SK-N-SH (cell line): Measurements from ENCODE around the gene ANK3. TPM values are rescaled to one million over a fixed set of nuclear protein-coding genes. Genes with fewer than 3 reads are reported as not detected.

Experiments
- CTCF ChIA-PET: fragments of 300-600, 350-600 bp; formaldehyde crosslinking; extraction: SDS; loops from one replicate; lab custom pipeline; 2021; lab: Yijun Ruan, JAX
- POLR2A ChIA-PET: fragments of 350-600 bp; sonication (Branson Sonifier 250); formaldehyde crosslinking; extraction: SDS; loops from one replicate; lab custom pipeline; 2020; ENCODE audit warnings: antibody characterized with exemption, inconsistent platforms; lab: Yijun Ruan, JAX
- DNase-seq: peaks from one replicate; pipeline ENCODE4 v3.0.0; 2012
- H2AFZ ChIP-seq: fragments of 200-600 bp; sonication (generic); 2 replicates; pipeline ENCODE4 v1.8.1; 2016; ENCODE audit warnings: antibody characterized with exemption, mild to moderate bottlenecking, low read depth
- H3F3A ChIP-seq: fragments of 200-600 bp; sonication (generic); replicated peaks from 2 replicates; pipeline ENCODE3; 2016; ENCODE audit warnings: antibody characterized with exemption, mild to moderate bottlenecking; ENCODE audit not compliant: insufficient read depth
- H3K27ac ChIP-seq, 2 experiments: fragments of 200-500 bp in 1 of 2; fragments of 200-600 bp in 1 of 2; sonication (Bioruptor generic) in 1 of 2; sonication (generic), shearing (Covaris generic) in 1 of 2; 2 replicates each; pipeline versions ENCODE4 v1.5.1 to v1.6.1; 2014 to 2016; ENCODE audit warnings: low read depth in 2 of 2, inconsistent platforms in 1 of 2, low read length in 1 of 2, mild to moderate bottlenecking in 1 of 2, mixed read lengths in 1 of 2
- H3K27me3 ChIP-seq: fragments of 200-600 bp; sonication (generic), shearing (Covaris generic); 2 replicates; pipeline ENCODE4 v1.6.1; 2016; ENCODE audit warnings: mixed run types; ENCODE audit not compliant: insufficient read depth
- H3K36me3 ChIP-seq, 2 experiments: fragments of 200-500 bp in 1 of 2; fragments of 200-600 bp in 1 of 2; sonication (Bioruptor generic) in 1 of 2; sonication (generic) in 1 of 2; replicated peaks in 1 of 2; 2 replicates each; pipeline versions ENCODE3 to v1.5.1; 2014 to 2016; ENCODE audit warnings: low read length in 1 of 2, mild to moderate bottlenecking in 1 of 2; ENCODE audit not compliant: insufficient read depth in 2 of 2, control insufficient read depth in 1 of 2
- H3K4me1 ChIP-seq, 2 experiments: fragments of 200-500 bp in 1 of 2; fragments of 200-600 bp in 1 of 2; sonication (Bioruptor generic) in 1 of 2; sonication (generic), shearing (Covaris generic) in 1 of 2; 2 replicates each; pipeline versions ENCODE4 v1.5.1 to v1.6.1; 2014 to 2016; ENCODE audit warnings: low read depth in 1 of 2, low read length in 1 of 2, mixed run types in 1 of 2; ENCODE audit not compliant: insufficient read depth in 2 of 2, control insufficient read depth in 1 of 2
- H3K4me2 ChIP-seq: fragments of 200-600 bp; sonication (generic), shearing (Covaris generic); 2 replicates; pipeline ENCODE4 v1.6.1; 2017; ENCODE audit warnings: mixed run types
- H3K4me3 ChIP-seq, 2 experiments: fragments of 200-500 bp in 1 of 2; fragments of 200-600 bp in 1 of 2; sonication (Bioruptor generic) in 1 of 2; sonication (generic), shearing (Covaris generic) in 1 of 2; 2 replicates each; pipeline versions ENCODE4 v1.5.1 to v1.8.1; 2014 to 2016; ENCODE audit warnings: low read depth in 2 of 2, inconsistent platforms in 1 of 2, low read length in 1 of 2, mild to moderate bottlenecking in 1 of 2, mixed read lengths in 1 of 2, moderate library complexity in 1 of 2
- H3K79me2 ChIP-seq: fragments of 200-600 bp; sonication (generic); 2 replicates; pipeline ENCODE4 v1.8.1; 2017; ENCODE audit warnings: mild to moderate bottlenecking; ENCODE audit not compliant: insufficient read depth
- H3K9ac ChIP-seq: fragments of 200-600 bp; sonication (generic); 2 replicates; pipeline ENCODE4 v1.6.1; 2017; ENCODE audit warnings: mixed run types
- H3K9me2 ChIP-seq: fragments of 200-600 bp; sonication (generic); 2 replicates; pipeline ENCODE4 v1.6.1; 2017; ENCODE audit warnings: mixed run types
- H3K9me3 ChIP-seq: fragments of 200-600 bp; sonication (generic); 2 replicates; pipeline ENCODE4 v1.6.1; 2017; ENCODE audit warnings: mixed run types, mild to moderate bottlenecking, moderate library complexity
- H4K20me1 ChIP-seq: fragments of 200-600 bp; sonication (generic); 2 replicates; pipeline ENCODE4 v1.6.1; 2017; ENCODE audit warnings: mild to moderate bottlenecking, mixed run types; ENCODE audit not compliant: insufficient read depth
- ELF1 ChIP-seq: IDR thresholded peaks from 2 replicates; pipeline ENCODE4 v1.4.0; 2012
- EP300 ChIP-seq, 2 experiments: IDR thresholded peaks; 2 replicates each; pipeline versions ENCODE4 v1.4.0 to v1.6.1; 2012; ENCODE audit warnings: borderline replicate concordance in 1 of 2, low read depth in 1 of 2, low read length in 1 of 2
- FOSL2 ChIP-seq: IDR thresholded peaks from 2 replicates; pipeline ENCODE4 v1.4.0; 2012; ENCODE audit warnings: low read depth, mild to moderate bottlenecking, moderate library complexity, borderline replicate concordance
- FOXJ3 ChIP-seq: sonication (generic); formaldehyde crosslinking; IDR thresholded peaks from 2 replicates; pipeline ENCODE4 v1.5.1; 2020; ENCODE audit warnings: mild to moderate bottlenecking, missing genetic modification reagents
- FOXM1 ChIP-seq: IDR thresholded peaks from 2 replicates; pipeline ENCODE4 v1.4.0; 2012; ENCODE audit warnings: low read depth, mild to moderate bottlenecking
- GABPA ChIP-seq: IDR thresholded peaks from 2 replicates; pipeline ENCODE4 v1.4.0; 2012; ENCODE audit warnings: low read depth, mild to moderate bottlenecking
- GATA2 ChIP-seq: sonication (generic); formaldehyde crosslinking; IDR thresholded peaks from 2 replicates; pipeline ENCODE4 v1.5.0; 2020; ENCODE audit warnings: mild to moderate bottlenecking, missing genetic modification reagents
- JUND ChIP-seq: IDR thresholded peaks from 2 replicates; pipeline ENCODE4 v1.4.0; 2012
- MEF2A ChIP-seq: IDR thresholded peaks from 2 replicates; pipeline ENCODE4 v1.4.0; 2012; ENCODE audit warnings: low read depth, borderline replicate concordance
- NFIC ChIP-seq: IDR thresholded peaks from 2 replicates; pipeline ENCODE4 v1.4.0; 2012; ENCODE audit warnings: borderline replicate concordance
- POLR2AphosphoS5 ChIP-seq: IDR thresholded peaks from 2 replicates; pipeline ENCODE4 v1.6.1; 2012; ENCODE audit warnings: low read depth, low read length
- RAD21 ChIP-seq: IDR thresholded peaks from 2 replicates; pipeline ENCODE4 v1.6.1; 2012; ENCODE audit warnings: mild to moderate bottlenecking, low read length
- RCOR1 ChIP-seq: fragments of 150-350 bp; IDR thresholded peaks from 2 replicates; pipeline ENCODE4 v1.6.1; 2017; ENCODE audit warnings: antibody characterized with exemption, low read length
- RFX5 ChIP-seq: IDR thresholded peaks from 2 replicates; pipeline ENCODE4 v1.6.1; 2012; ENCODE audit warnings: mild to moderate bottlenecking, improper control_type of control experiment, low read length
- SIN3A ChIP-seq: IDR thresholded peaks from 2 replicates; pipeline ENCODE4 v1.6.1; 2012; ENCODE audit warnings: low read depth, mild to moderate bottlenecking, low read length, moderate library complexity, borderline replicate concordance
- TAF1 ChIP-seq: IDR thresholded peaks from 2 replicates; pipeline ENCODE4 v1.6.1; 2012; ENCODE audit warnings: low read depth, mild to moderate bottlenecking, low read length, moderate library complexity, borderline replicate concordance
- TEAD4 ChIP-seq: IDR thresholded peaks from 2 replicates; pipeline ENCODE4 v1.4.0; 2012; ENCODE audit warnings: mild to moderate bottlenecking, borderline replicate concordance; ENCODE audit not compliant: insufficient read depth
- YY1 ChIP-seq: IDR thresholded peaks from 2 replicates; pipeline ENCODE4 v1.4.0; 2012; ENCODE audit warnings: low read depth, mild to moderate bottlenecking
- WGBS: methylation state at CpG from one replicate; pipeline ENCODE4 v1.1.6; 2017; ENCODE audit warnings: low lambda C conversion rate; 5-methylcytosine and 5-hydroxymethylcytosine counted together
- polyA plus RNA-seq, 3 experiments: library from polyadenylated mRNA; depleted of rRNA; stranded (reverse); fragments of >200 nt; gene quantifications; 2 replicates each; pipeline ENCODE4 v1.2.3, GENCODE V29; 2012
- TF ChIP-seq, protein P1 (sequence below): IDR thresholded peaks from 2 replicates; pipeline ENCODE4 v1.4.0; 2012; ENCODE audit warnings: low read depth
- TF ChIP-seq, protein P2 (sequence below): fragments of 150-350 bp; IDR thresholded peaks from 2 replicates; pipeline ENCODE4 v1.6.1; 2017; ENCODE audit warnings: antibody characterized with exemption, low read length, low read depth, borderline replicate concordance
- TF ChIP-seq, protein P3 (sequence below): fragments of 200-600 bp; sonication (generic); IDR thresholded peaks from 2 replicates; pipeline ENCODE4 v1.6.1; 2017; ENCODE audit warnings: antibody characterized with exemption, mild to moderate bottlenecking, moderate library complexity

ANK3 gene
- polyA plus RNA-seq, 1 of the 3 experiments (the other 2 are of a cell fraction): 10.0 TPM

DNA sequence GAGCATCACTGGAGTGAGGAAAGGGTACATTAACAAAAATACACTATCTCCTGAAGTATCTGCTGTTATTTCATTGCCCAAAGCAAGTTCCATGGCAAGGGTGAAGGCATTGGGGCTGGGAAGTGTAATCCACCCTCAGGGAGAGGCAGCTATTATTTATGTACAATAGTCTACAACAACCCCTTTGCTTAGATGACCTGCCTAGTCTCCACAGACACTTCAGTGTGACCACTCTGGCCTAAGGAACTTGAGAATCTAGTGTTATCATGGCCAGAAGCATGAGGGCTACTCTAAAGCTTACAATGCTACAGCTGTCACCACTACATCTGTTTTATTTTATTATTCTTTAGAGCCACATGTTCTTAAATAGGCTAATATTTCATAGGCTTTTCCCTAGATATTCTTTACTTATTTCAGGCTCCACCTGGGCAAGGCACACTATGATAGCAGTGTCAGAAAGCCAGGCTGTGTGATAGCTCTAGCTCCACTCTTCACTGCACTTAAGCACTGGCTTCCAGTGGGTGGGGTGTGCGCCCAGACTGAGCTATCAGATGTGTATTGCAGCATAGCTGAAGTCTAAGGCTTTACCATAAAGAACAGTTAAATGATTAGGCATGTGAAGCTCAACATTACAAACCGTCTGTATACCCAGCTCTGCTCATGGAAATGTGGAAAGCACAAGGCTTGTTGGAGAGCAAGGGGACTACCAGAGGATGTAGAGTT is 366.4 kb downstream of the ANK3 start:
- H3K4me1 ChIP-seq: no peaks in the 10 kb centered on the region
- H3K9me2 ChIP-seq: no peaks in the 10 kb centered on the region; the same call in 1 of the 2 replicates
- CTCF ChIA-PET: interaction anchor here (1.2 kb wide), 1 partner anchor 40 kb away, joined by 3 read pairs; no protein-coding TSS in a partner anchor
- WGBS: 38% methylated on average over 2 of the region's 2 CpGs
- H3K27me3 ChIP-seq: no peaks in the 10 kb centered on the region
- POLR2A ChIA-PET: no interaction called here
- no peak overlapping the region for H2AFZ ChIP-seq
- H3F3A ChIP-seq: no peaks in the 10 kb centered on the region
- H3K9ac ChIP-seq: no peak overlapping the region
- H3K4me2 ChIP-seq: no peak overlapping the region
- H4K20me1 ChIP-seq: no peaks in the 10 kb centered on the region
- TF ChIP-seq FOXJ3 (CRISPR knock-in tag) (no peak), TAF1 (no peak), RAD21 (no peak), ELF1 (no peak), NFIC (no peak), EP300 (IDR thresholded peaks at IDR 0.05; ENCODE audit: borderline replicate concordance in 1 of 2, low read depth in 1 of 2, low read length in 1 of 2) (no peak), RCOR1 (no peak)
- TF ChIP-seq, protein P1, sequence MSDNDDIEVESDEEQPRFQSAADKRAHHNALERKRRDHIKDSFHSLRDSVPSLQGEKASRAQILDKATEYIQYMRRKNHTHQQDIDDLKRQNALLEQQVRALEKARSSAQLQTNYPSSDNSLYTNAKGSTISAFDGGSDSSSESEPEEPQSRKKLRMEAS: no peak
- no peak overlapping the region for H3K4me3 ChIP-seq
- no peak overlapping the region for H3K27ac ChIP-seq
- H3K79me2 ChIP-seq: no peaks in the 10 kb centered on the region
- no peaks in the 10 kb centered on the region for H3K9me3 ChIP-seq
- no peaks in the 10 kb centered on the region for H3K36me3 ChIP-seq
- DNase-seq: no peak

DNA sequence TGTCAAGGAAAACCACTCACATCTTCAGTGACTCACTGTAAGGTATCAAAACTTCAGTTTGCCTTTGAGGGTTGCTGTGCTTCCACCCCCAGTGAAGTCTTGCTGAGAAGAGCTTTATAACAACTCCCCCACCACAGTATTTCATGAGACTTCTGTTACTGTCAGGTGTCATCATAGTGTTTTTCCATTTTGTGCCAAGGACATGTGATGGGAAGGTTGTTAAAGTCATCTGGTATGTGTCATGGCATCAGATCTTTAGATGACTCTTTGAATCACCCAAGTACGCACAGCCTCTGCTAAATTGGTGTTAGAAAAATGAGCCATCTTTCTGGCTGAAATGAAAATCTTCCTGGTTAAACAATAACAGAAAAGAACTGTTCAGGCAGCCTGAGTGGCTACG is 368.3 kb downstream of the ANK3 start:
- no peaks in the 10 kb centered on the region for H3K79me2 ChIP-seq
- H3K9ac ChIP-seq: no peak overlapping the region
- H3K9me3 ChIP-seq: no peaks in the 10 kb centered on the region
- ChIA-PET CTCF (no interaction called here), POLR2A (no interaction called here)
- H3K9me2 ChIP-seq: no peaks in the 10 kb centered on the region
- H4K20me1 ChIP-seq: no peaks in the 10 kb centered on the region
- DNase-seq: no peak
- H3K36me3 ChIP-seq: no peaks in the 10 kb centered on the region
- no peaks in the 10 kb centered on the region for H3F3A ChIP-seq
- TF ChIP-seq, protein P2, sequence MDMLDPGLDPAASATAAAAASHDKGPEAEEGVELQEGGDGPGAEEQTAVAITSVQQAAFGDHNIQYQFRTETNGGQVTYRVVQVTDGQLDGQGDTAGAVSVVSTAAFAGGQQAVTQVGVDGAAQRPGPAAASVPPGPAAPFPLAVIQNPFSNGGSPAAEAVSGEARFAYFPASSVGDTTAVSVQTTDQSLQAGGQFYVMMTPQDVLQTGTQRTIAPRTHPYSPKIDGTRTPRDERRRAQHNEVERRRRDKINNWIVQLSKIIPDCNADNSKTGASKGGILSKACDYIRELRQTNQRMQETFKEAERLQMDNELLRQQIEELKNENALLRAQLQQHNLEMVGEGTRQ: no peak
- H3K4me1 ChIP-seq: no peaks in the 10 kb centered on the region
- no peak overlapping the region for H2AFZ ChIP-seq
- no peaks in the 10 kb centered on the region for H3K27me3 ChIP-seq
- no peak overlapping the region for H3K4me2 ChIP-seq
- H3K4me3 ChIP-seq: no peak overlapping the region
- 65% methylated on average over 2 of the region's 2 CpGs for WGBS
- H3K27ac ChIP-seq: no peak overlapping the region

DNA sequence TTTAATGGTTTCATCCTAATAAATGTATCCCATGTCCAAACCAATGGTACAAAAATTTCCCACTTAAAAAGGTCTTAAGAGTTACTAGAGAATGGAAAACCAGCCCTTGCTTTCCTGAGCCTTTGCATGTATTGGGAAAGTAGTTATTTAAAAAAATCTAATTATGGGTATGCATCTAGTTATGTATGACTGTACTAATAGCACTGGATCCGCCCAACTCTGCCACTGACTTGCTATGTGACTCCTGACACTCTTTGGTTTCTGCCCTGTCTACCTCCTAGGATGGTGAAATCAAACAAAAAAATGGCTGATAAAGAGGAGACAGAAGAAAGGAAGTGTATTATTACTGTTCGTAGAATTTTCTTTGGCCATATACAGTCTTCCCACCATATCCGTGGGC is 372.9 kb downstream of the ANK3 start:
- Histone ChIP-seq H3K27ac (no peak overlapping the region), H3K79me2 (no peaks in the 10 kb centered on the region), H3K9me3 (no peaks in the 10 kb centered on the region), H3K27me3 (no peaks in the 10 kb centered on the region), H3K4me1 (no peaks in the 10 kb centered on the region), H3K36me3 (no peaks in the 10 kb centered on the region), H3K9ac (no peak overlapping the region), H3K9me2 (no peaks in the 10 kb centered on the region), H3F3A (no peaks in the 10 kb centered on the region), H4K20me1 (no peaks in the 10 kb centered on the region), H3K4me2 (no peak overlapping the region), H3K4me3 (no peak overlapping the region), H2AFZ (no peak overlapping the region)
- ChIA-PET CTCF (no interaction called here), POLR2A (no interaction called here)
- WGBS: 55% methylated on average over 3 of the region's 3 CpGs
- no peak for DNase-seq
- no peak for TF ChIP-seq JUND
- TF ChIP-seq POLR2AphosphoS5: no peak
- TF ChIP-seq YY1: no peak
- no peak for TF ChIP-seq GABPA
- TF ChIP-seq GATA2 (CRISPR knock-in tag): no peak
- TF ChIP-seq FOSL2: no peak
- TF ChIP-seq MEF2A: no peak
- TF ChIP-seq RCOR1: no peak
- TF ChIP-seq TEAD4: no peak
- no peak for TF ChIP-seq FOXM1
- TF ChIP-seq SIN3A: no peak
- TF ChIP-seq, protein P3, sequence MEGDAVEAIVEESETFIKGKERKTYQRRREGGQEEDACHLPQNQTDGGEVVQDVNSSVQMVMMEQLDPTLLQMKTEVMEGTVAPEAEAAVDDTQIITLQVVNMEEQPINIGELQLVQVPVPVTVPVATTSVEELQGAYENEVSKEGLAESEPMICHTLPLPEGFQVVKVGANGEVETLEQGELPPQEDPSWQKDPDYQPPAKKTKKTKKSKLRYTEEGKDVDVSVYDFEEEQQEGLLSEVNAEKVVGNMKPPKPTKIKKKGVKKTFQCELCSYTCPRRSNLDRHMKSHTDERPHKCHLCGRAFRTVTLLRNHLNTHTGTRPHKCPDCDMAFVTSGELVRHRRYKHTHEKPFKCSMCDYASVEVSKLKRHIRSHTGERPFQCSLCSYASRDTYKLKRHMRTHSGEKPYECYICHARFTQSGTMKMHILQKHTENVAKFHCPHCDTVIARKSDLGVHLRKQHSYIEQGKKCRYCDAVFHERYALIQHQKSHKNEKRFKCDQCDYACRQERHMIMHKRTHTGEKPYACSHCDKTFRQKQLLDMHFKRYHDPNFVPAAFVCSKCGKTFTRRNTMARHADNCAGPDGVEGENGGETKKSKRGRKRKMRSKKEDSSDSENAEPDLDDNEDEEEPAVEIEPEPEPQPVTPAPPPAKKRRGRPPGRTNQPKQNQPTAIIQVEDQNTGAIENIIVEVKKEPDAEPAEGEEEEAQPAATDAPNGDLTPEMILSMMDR: no peak
- no peak for TF ChIP-seq RFX5
